HepG2 (cell line): ENCODE results near the gene DDI2. TPM values are rescaled to one million over a fixed set of nuclear protein-coding genes. Genes with fewer than 3 reads are reported as not detected.

Experiments
- ATAC-seq: fragments of 200-7000 bp; cut with Tn5 transposase; 3 replicates; pipeline ENCODE4 v1.9.1; 2020; ENCODE audit warnings: mild to moderate bottlenecking, moderate library complexity
- BruUV-seq: library from RNA; stranded (reverse); fragments of 400-500 nt; replicated peaks from 2 replicates; lab custom pipeline; 2021; lab: Mats Ljungman, UMichigan
- CTCF ChIA-PET: fragments of 300-600 bp; formaldehyde crosslinking; extraction: SDS; loops from one replicate; lab custom pipeline; 2021; ENCODE audit warnings: low total read pairs, inconsistent platforms, low intra/inter-chr PET ratio; lab: Yijun Ruan, JAX
- POLR2A ChIA-PET: fragments of 350-600 bp; sonication (Branson Sonifier 250); formaldehyde crosslinking; loops from one replicate; lab custom pipeline; 2020; ENCODE audit warnings: antibody characterized with exemption, inconsistent platforms; lab: Yijun Ruan, JAX
- DNase-seq: peaks from one replicate; pipeline ENCODE4 v3.0.0-alpha.2; 2015; ENCODE audit warnings: low spot score
- FAIRE-seq: peaks from 3 replicates; lab custom pipeline; 2011; peaks lifted over from hg19 to GRCh38; lab: Jason Lieb, UNC
- H2AFZ ChIP-seq: one replicate; pipeline ENCODE4 v1.6.1; 2011; ENCODE audit warnings: low read length, inconsistent platforms
- H3K27ac ChIP-seq: fragments of 300-600 bp; 3 replicates; pipeline ENCODE4 v1.8.0; 2011; ENCODE audit warnings: mixed run types, mild to moderate bottlenecking, mixed read lengths, low read length, inconsistent platforms; ENCODE audit not compliant: insufficient read depth; ENCODE audit errors: extremely low read length
- H3K27me3 ChIP-seq, 2 experiments: fragments of 200-600 bp in 1 of 2; 2 replicates in 1 of 2; 3 replicates in 1 of 2; pipeline versions ENCODE4 v1.6.0 to v1.8.0; 2011; ENCODE audit warnings: low read length in 2 of 2, mild to moderate bottlenecking in 2 of 2, moderate library complexity in 2 of 2, inconsistent platforms in 1 of 2; ENCODE audit not compliant: insufficient read depth in 2 of 2, control insufficient read depth in 1 of 2
- H3K36me3 ChIP-seq, 2 experiments: fragments of 200-600 bp in 1 of 2; replicated peaks in 1 of 2; 2 replicates in 1 of 2; 3 replicates in 1 of 2; pipeline versions ENCODE4 v1.5.1 to v1.8.0; 2011; ENCODE audit warnings: low read length in 2 of 2, inconsistent platforms in 1 of 2; ENCODE audit not compliant: insufficient read depth in 2 of 2, control insufficient read depth in 1 of 2
- H3K4me1 ChIP-seq: 2 replicates; pipeline ENCODE4 v1.5.1; 2012; ENCODE audit warnings: low read length, inconsistent platforms; ENCODE audit not compliant: insufficient read depth
- H3K4me2 ChIP-seq: 2 replicates; pipeline ENCODE4 v1.6.0; 2011; ENCODE audit warnings: low read depth, low read length, inconsistent platforms
- H3K4me3 ChIP-seq, 3 experiments: fragments of 200-600 bp in 1 of 3; sonication (generic), shearing (Covaris generic) in 1 of 3; replicated peaks in 1 of 3; 2 replicates each; pipeline ENCODE4 v1.5.1; 2011 to 2016; ENCODE audit warnings: low read length in 3 of 3, inconsistent platforms in 2 of 3, low read depth in 2 of 3, mild to moderate bottlenecking in 2 of 3, control low read depth in 1 of 3, mixed read lengths in 1 of 3; ENCODE audit not compliant: insufficient read depth in 1 of 3
- H3K79me2 ChIP-seq: one replicate; pipeline ENCODE4 v1.6.1; 2011; ENCODE audit warnings: low read length, inconsistent platforms; ENCODE audit not compliant: insufficient read depth
- H3K9ac ChIP-seq: 2 replicates; pipeline ENCODE4 v1.6.0; 2011; ENCODE audit warnings: mild to moderate bottlenecking, low read depth, low read length, inconsistent platforms; ENCODE audit not compliant: insufficient read depth
- H3K9me3 ChIP-seq: 2 replicates; pipeline ENCODE4 v1.5.1; 2012; ENCODE audit warnings: mild to moderate bottlenecking, low read length
- H4K20me1 ChIP-seq: 2 replicates; pipeline ENCODE4 v1.6.0; 2011; ENCODE audit warnings: inconsistent platforms, mild to moderate bottlenecking, low read length, moderate library complexity; ENCODE audit not compliant: insufficient read depth
- ATM ChIP-seq: fragments of 450-650 bp; IDR thresholded peaks from 2 replicates; pipeline ENCODE4 v1.7.1; 2017; ENCODE audit warnings: mild to moderate bottlenecking, borderline replicate concordance
- GZF1 ChIP-seq: sonication (generic); formaldehyde crosslinking; IDR thresholded peaks from 2 replicates; pipeline ENCODE4 v1.5.1; 2020; ENCODE audit warnings: mild to moderate bottlenecking, missing genetic modification reagents
- HHEX ChIP-seq: IDR thresholded peaks from 2 replicates; pipeline ENCODE4 v1.6.1; 2016; ENCODE audit warnings: control low read depth
- JUNB ChIP-seq: sonication (generic); formaldehyde crosslinking; IDR thresholded peaks from 2 replicates; pipeline ENCODE4 v1.8.0; 2022; ENCODE audit warnings: missing genetic modification reagents, mild to moderate bottlenecking, borderline replicate concordance
- KAT7 ChIP-seq: IDR thresholded peaks from 2 replicates; pipeline ENCODE4 v1.6.1; 2018; ENCODE audit warnings: borderline replicate concordance, missing compliant biosample characterization
- MAFF ChIP-seq: IDR thresholded peaks from 2 replicates; pipeline ENCODE4 v1.6.1; 2011; ENCODE audit warnings: low read depth, low read length, improper control_type of control experiment
- NCOA5 ChIP-seq: sonication (generic); formaldehyde crosslinking; IDR thresholded peaks from 2 replicates; pipeline ENCODE4 v1.4.0; 2020; ENCODE audit warnings: missing genetic modification reagents
- NFE2L1 ChIP-seq: sonication (generic); formaldehyde crosslinking; IDR thresholded peaks from 2 replicates; pipeline ENCODE4 v1.4.0; 2020; ENCODE audit warnings: missing genetic modification reagents, mild to moderate bottlenecking, borderline replicate concordance
- NFYB ChIP-seq: sonication (generic); formaldehyde crosslinking; IDR thresholded peaks from 2 replicates; pipeline ENCODE4 v1.4.0; 2020; ENCODE audit warnings: missing genetic modification reagents
- SNAPC2 ChIP-seq: sonication (generic); formaldehyde crosslinking; IDR thresholded peaks from 2 replicates; pipeline ENCODE4 v1.8.1; 2022; ENCODE audit warnings: mild to moderate bottlenecking, missing genetic modification reagents
- SP140L ChIP-seq: sonication (generic); formaldehyde crosslinking; IDR thresholded peaks from 2 replicates; pipeline ENCODE4 v1.4.0; 2020; ENCODE audit warnings: missing genetic modification reagents, borderline replicate concordance
- ZBTB21 ChIP-seq: sonication (generic); formaldehyde crosslinking; IDR thresholded peaks from 2 replicates; pipeline ENCODE4 v1.4.0; 2020; ENCODE audit warnings: missing genetic modification reagents
- ZBTB7B ChIP-seq: sonication (generic); formaldehyde crosslinking; IDR thresholded peaks from 2 replicates; pipeline ENCODE4 v1.4.0; 2020; ENCODE audit warnings: missing genetic modification reagents
- ZNF10 ChIP-seq: sonication (generic); formaldehyde crosslinking; IDR thresholded peaks from 2 replicates; pipeline ENCODE4 v1.4.0; 2020; ENCODE audit warnings: mild to moderate bottlenecking, low read depth, missing genetic modification reagents, borderline replicate concordance
- ZNF3 ChIP-seq: IDR thresholded peaks from 2 replicates; pipeline ENCODE4 v1.7.0; 2017; ENCODE audit warnings: inconsistent platforms
- ZNF317 ChIP-seq: sonication (generic); formaldehyde crosslinking; IDR thresholded peaks from 2 replicates; pipeline ENCODE4 v1.5.0; 2020; ENCODE audit warnings: mild to moderate bottlenecking, missing genetic modification reagents
- ZNF343 ChIP-seq: sonication (generic); formaldehyde crosslinking; IDR thresholded peaks from 2 replicates; pipeline ENCODE4 v1.4.0; 2020; ENCODE audit warnings: mild to moderate bottlenecking, missing genetic modification reagents
- ZNF430 ChIP-seq: sonication (generic); formaldehyde crosslinking; IDR thresholded peaks from 2 replicates; pipeline ENCODE4 v1.9.0; 2021; ENCODE audit warnings: mild to moderate bottlenecking, missing genetic modification reagents
- WGBS: methylation state at CpG from one replicate; pipeline ENCODE4 v1.1.6; 2017; ENCODE audit warnings: low lambda C conversion rate; 5-methylcytosine and 5-hydroxymethylcytosine counted together
- in situ Hi-C: cut with HindIII; loops from 2 replicates; pipeline ENCODE4 v1.10.0; 2017; ENCODE audit warnings: low pct_unique_long_range_greater_than_20kb; ENCODE audit not compliant: extremely low pct_ligation_motif_present
- intact Hi-C: fragments of 100-400 bp; cut with micrococcal nuclease; formaldehyde crosslinking; loops from one replicate; pipeline ENCODE4 v1.10.0; 2022; ENCODE audit not compliant: unreplicated experiment
- polyA plus RNA-seq, 8 experiments: library from polyadenylated mRNA; depleted of rRNA in 3 of 8; stranded (reverse) in 7 of 8; unstranded in 1 of 8; fragments of >200 nt; fragmentation: Illumina TruSeq in 4 of 8; extraction: Trizol in 4 of 8; gene quantifications; 2 replicates each; pipeline versions ENCODE4 v1.2.1 to v1.2.3, GENCODE V29; 2011 to 2016; ENCODE audit warnings: low read depth in 4 of 8, missing spikeins in 1 of 8, mixed read lengths in 1 of 8; ENCODE audit not compliant: insufficient read depth in 1 of 8
- total RNA-seq, 5 experiments: library from RNA; depleted of rRNA; stranded (reverse); fragments of >200 nt; fragmentation: Illumina TruSeq; extraction: Trizol; gene quantifications; 2 replicates each; pipeline ENCODE4 v1.2.3, GENCODE V29; 2016; ENCODE audit warnings: low read depth in 1 of 5
- TF ChIP-seq, protein P1 (sequence below): sonication (generic); formaldehyde crosslinking; IDR thresholded peaks from 2 replicates; pipeline ENCODE4 v1.4.0; 2020; ENCODE audit warnings: missing genetic modification reagents, low read depth, mild to moderate bottlenecking, borderline replicate concordance
- TF ChIP-seq, protein P2 (sequence below): sonication (generic); formaldehyde crosslinking; IDR thresholded peaks from 2 replicates; pipeline ENCODE4 v1.4.0; 2020; ENCODE audit warnings: missing genetic modification reagents

Gene DDI2
- total and polyA plus RNA-seq, 2 of the 13 experiments (the other 11 are each of a cell fraction or from before 2014, with no cell fraction given) = 8.5 to 25.7 TPM

DNA sequence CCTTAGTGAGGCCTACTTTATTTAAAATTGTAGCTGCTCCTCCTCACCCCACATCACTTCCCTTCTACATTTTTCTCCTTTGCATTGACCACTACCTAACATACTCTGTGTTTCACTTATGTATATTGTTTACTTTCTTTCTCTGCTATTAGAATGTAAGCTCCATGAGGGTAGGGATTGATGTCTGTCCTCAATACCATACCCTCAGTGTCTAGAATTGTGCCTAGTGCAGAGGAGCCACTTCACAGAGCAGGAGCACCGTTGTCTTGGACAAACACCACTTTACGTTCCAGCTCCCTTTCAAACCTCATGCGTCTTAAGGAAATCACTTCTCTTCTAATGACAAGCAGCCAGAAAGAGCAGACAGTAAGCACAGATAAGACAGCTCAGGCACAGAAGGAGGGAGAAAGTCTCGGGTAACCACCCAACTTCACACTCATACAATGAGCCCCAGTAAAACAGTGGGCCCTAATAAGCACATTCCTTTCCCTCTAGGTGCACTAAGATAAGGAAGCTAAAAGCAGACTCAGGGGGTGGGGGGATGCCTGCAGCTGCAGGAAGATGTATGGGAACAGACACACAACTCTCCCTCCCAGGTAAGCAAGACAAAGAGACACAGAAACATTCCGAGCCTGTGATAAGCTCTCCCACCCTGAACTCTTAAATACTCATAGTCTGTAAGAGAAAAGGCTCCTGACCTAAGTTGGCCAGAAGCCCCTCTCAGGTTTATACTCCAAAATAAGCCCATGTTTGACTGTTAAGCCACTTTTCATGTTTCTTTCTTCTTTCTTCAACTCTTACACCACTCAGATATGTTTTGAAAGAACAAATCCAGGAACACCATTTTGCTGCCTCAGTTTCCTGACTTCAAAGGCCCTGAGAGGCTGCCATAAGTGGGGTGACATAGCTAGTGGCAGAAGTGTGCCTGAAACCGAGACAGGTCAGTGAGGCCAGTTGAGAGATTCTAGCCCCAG lies 59.7 kb downstream of the DDI2 start:
- no TSS peak for BruUV-seq
- CTCF ChIA-PET = no interaction called here
- H3K27me3 ChIP-seq = no peaks in the 10 kb centered on the region
- TF ChIP-seq JUNB (CRISPR knock-in tag) (no peak), ZNF343 (CRISPR knock-in tag) (no peak), ZNF10 (CRISPR knock-in tag) (no peak), ZBTB21 (CRISPR knock-in tag) (no peak), SP140L (no peak), GZF1 (CRISPR knock-in tag) (no peak), ZNF430 (CRISPR knock-in tag) (no peak), MAFF (no peak), NFE2L1 (CRISPR knock-in tag) (no peak), ZBTB7B (CRISPR knock-in tag) (no peak), ZNF3 (CRISPR knock-in tag) (no peak), HHEX (no peak), KAT7 (CRISPR knock-in tag) (no peak), ATM (no peak), NCOA5 (no peak), SNAPC2 (no peak), ZNF317 (CRISPR knock-in tag) (no peak), NFYB (CRISPR knock-in tag) (no peak)
- TF ChIP-seq, protein P1, sequence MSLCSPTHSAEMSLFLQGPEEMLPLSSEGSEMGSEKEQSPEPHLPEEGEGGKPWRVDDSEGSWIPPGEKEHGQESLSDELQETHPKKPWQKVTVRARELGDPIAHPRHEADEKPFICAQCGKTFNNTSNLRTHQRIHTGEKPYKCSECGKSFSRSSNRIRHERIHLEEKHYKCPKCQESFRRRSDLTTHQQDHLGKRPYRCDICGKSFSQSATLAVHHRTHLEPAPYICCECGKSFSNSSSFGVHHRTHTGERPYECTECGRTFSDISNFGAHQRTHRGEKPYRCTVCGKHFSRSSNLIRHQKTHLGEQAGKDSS (CRISPR knock-in tag) = no peak
- TF ChIP-seq, protein P2, sequence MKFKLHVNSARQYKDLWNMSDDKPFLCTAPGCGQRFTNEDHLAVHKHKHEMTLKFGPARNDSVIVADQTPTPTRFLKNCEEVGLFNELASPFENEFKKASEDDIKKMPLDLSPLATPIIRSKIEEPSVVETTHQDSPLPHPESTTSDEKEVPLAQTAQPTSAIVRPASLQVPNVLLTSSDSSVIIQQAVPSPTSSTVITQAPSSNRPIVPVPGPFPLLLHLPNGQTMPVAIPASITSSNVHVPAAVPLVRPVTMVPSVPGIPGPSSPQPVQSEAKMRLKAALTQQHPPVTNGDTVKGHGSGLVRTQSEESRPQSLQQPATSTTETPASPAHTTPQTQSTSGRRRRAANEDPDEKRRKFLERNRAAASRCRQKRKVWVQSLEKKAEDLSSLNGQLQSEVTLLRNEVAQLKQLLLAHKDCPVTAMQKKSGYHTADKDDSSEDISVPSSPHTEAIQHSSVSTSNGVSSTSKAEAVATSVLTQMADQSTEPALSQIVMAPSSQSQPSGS (CRISPR knock-in tag) = no peak
- POLR2A ChIA-PET = no interaction called here
- no peaks in the 10 kb centered on the region for H3K9me3 ChIP-seq
- no peak overlapping the region for H3K4me3 ChIP-seq
- no peaks in the 10 kb centered on the region for H4K20me1 ChIP-seq
- H3K79me2 ChIP-seq = no peaks in the 10 kb centered on the region
- H3K9ac ChIP-seq = no peak overlapping the region
- no peaks in the 10 kb centered on the region for H3K36me3 ChIP-seq
- no peak overlapping the region for H3K27ac ChIP-seq
- H3K4me1 ChIP-seq = peaks cover 18% of the 10 kb centered on the region
- intact Hi-C loops (no loop called here), in situ Hi-C loops (no loop called here)
- DNase-seq (no peak), FAIRE-seq (no peak), ATAC-seq (no peak)
- 54% methylated on average over 6 of the region's 6 CpGs for WGBS
- no peak overlapping the region for H2AFZ ChIP-seq
- H3K4me2 ChIP-seq = no peak overlapping the region
